Hepatocyte (in vitro differentiated cells): ENCODE results near the gene MINDY4. TPM values are rescaled to one million over a fixed set of nuclear protein-coding genes. Genes with fewer than 3 reads are reported as not detected.

Source experiments
- DNase-seq: peaks from one replicate; pipeline ENCODE4 v3.0.0-alpha.2; 2016; ENCODE audit warnings: low spot score
- H2AFZ ChIP-seq: fragments of 200-600 bp; sonication (generic); 2 replicates; pipeline ENCODE4 v1.6.0; 2016; ENCODE audit warnings: antibody characterized with exemption, mild to moderate bottlenecking
- H3K27ac ChIP-seq: fragments of 200-600 bp; sonication (generic); 2 replicates; pipeline ENCODE4 v1.5.1; 2016; ENCODE audit warnings: mild to moderate bottlenecking
- H3K27me3 ChIP-seq: fragments of 200-600 bp; sonication (generic); 2 replicates; pipeline ENCODE4 v1.6.1; 2016
- H3K36me3 ChIP-seq: fragments of 200-600 bp; sonication (generic); replicated peaks from 2 replicates; pipeline ENCODE4 v1.5.1; 2016; ENCODE audit warnings: low read depth; ENCODE audit not compliant: insufficient read depth
- H3K4me1 ChIP-seq: fragments of 200-600 bp; sonication (generic); 2 replicates; pipeline ENCODE4 v1.5.1; 2016; ENCODE audit warnings: mild to moderate bottlenecking, moderate library complexity; ENCODE audit not compliant: insufficient read depth
- H3K4me2 ChIP-seq: fragments of 200-600 bp; sonication (generic); 2 replicates; pipeline ENCODE4 v1.6.0; 2016
- H3K4me3 ChIP-seq: fragments of 200-600 bp; sonication (generic); 2 replicates; pipeline ENCODE4 v1.5.1; 2016; ENCODE audit warnings: mild to moderate bottlenecking
- H3K79me2 ChIP-seq: fragments of 200-600 bp; sonication (generic); 2 replicates; pipeline ENCODE4 v1.6.0; 2017; ENCODE audit warnings: mild to moderate bottlenecking
- H3K9me2 ChIP-seq: fragments of 200-600 bp; sonication (generic); replicated peaks from 2 replicates; pipeline ENCODE4 v1.6.0; 2017; ENCODE audit warnings: mild to moderate bottlenecking; ENCODE audit not compliant: insufficient read depth
- H3K9me3 ChIP-seq: fragments of 200-600 bp; sonication (generic); 2 replicates; pipeline ENCODE4 v1.5.1; 2016; ENCODE audit warnings: low read depth, mild to moderate bottlenecking
- H4K20me1 ChIP-seq: fragments of 200-600 bp; sonication (generic); 2 replicates; pipeline ENCODE4 v1.6.0; 2016; ENCODE audit warnings: mild to moderate bottlenecking; ENCODE audit not compliant: insufficient read depth, poor library complexity, severe bottlenecking
- EZH2 ChIP-seq: fragments of 200-600 bp; sonication (generic); IDR thresholded peaks from 2 replicates; pipeline ENCODE4 v1.6.1; 2016; ENCODE audit warnings: antibody characterized with exemption, mild to moderate bottlenecking, borderline replicate concordance
- EZH2phosphoT487 ChIP-seq: fragments of 200-600 bp; sonication (generic); IDR thresholded peaks from one replicate; pipeline ENCODE4 v1.6.1; 2018; ENCODE audit warnings: antibody characterized with exemption, mild to moderate bottlenecking, low read depth, moderate library complexity; ENCODE audit not compliant: unreplicated experiment, severe bottlenecking
- WGBS: methylation state at CpG from one replicate; pipeline ENCODE4 v1.1.6; 2016; ENCODE audit warnings: low lambda C conversion rate; ENCODE audit errors: missing lambda C conversion rate; 5-methylcytosine and 5-hydroxymethylcytosine counted together
- polyA plus RNA-seq: library from polyadenylated mRNA; unstranded; fragments of >200 nt; fragmentation: Nextera tagmentation; extraction: Ambion mirVana; gene quantifications from 2 replicates; pipeline ENCODE4 v1.2.1, GENCODE V29; 2016
- total RNA-seq: library from RNA; depleted of rRNA; stranded (reverse); fragments of >200 nt; gene quantifications from 2 replicates; pipeline ENCODE4 v1.2.3, GENCODE V29; 2014
- TF ChIP-seq, protein P1 (sequence below): fragments of 200-600 bp; sonication (generic); IDR thresholded peaks from 2 replicates; pipeline ENCODE4 v1.5.1; 2016; ENCODE audit warnings: antibody characterized with exemption, mild to moderate bottlenecking; ENCODE audit not compliant: poor library complexity

Gene MINDY4
- total and polyA plus RNA-seq, 2 experiments from 2014 or later: 4.4 to 6.3 TPM

DNA sequence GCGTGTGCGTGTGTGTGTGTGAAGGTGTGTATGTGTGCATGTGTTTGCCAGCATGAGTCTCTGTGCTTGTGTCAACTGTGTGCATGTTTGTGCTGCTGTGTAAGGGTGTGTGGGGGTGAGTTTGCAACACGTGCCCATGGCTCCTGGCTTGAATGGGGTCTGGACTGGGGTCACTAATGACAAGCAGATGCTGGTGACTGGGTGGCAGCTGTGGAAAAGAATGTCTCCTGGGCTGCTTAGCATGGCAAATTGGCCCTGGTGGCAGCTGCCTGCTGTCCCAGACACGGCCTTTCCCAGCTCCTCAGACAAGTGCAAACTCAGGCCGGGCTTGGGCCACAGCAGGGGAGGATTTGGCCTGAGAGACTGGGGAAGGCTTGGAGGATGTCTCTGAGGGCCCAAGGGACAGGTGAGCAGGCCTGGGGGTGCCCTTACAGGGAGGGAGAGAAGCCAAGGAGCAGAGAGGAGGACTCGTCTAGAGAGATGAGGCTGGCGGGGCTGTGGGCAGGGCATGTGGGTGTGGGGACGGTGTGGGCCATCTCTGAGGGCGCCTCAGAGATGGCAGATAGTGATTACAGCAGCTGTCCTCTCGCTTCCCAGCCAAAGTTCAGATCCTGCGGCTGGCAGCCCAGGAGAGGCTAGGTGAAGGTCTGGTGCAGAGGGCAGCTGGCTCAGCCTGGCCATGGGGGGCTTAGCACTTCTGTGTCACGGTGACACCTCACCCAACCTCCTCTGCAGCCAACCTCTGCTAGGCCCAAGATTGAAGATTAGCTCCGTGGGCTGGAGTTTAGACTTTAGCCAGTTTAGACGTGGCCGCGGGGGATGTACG, 142.0 kb downstream of the MINDY4 start:
- Histone ChIP-seq H3K4me2 (peak overlapping the region; percentile 46), H4K20me1 (no peaks in the 10 kb centered on the region), H2AFZ (no peak overlapping the region), H3K9me3 (no peaks in the 10 kb centered on the region), H3K4me1 (peaks cover 30% of the 10 kb centered on the region), H3K27ac (peak overlapping the region; percentile 40), H3K9me2 (no peaks in the 10 kb centered on the region), H3K79me2 (no peaks in the 10 kb centered on the region), H3K4me3 (no peak overlapping the region), H3K36me3 (no peaks in the 10 kb centered on the region), H3K27me3 (no peaks in the 10 kb centered on the region)
- WGBS: 73% methylated on average over 17 of the region's 17 CpGs
- TF ChIP-seq EZH2phosphoT487 (no peak), EZH2 (no peak)
- TF ChIP-seq, protein P1, sequence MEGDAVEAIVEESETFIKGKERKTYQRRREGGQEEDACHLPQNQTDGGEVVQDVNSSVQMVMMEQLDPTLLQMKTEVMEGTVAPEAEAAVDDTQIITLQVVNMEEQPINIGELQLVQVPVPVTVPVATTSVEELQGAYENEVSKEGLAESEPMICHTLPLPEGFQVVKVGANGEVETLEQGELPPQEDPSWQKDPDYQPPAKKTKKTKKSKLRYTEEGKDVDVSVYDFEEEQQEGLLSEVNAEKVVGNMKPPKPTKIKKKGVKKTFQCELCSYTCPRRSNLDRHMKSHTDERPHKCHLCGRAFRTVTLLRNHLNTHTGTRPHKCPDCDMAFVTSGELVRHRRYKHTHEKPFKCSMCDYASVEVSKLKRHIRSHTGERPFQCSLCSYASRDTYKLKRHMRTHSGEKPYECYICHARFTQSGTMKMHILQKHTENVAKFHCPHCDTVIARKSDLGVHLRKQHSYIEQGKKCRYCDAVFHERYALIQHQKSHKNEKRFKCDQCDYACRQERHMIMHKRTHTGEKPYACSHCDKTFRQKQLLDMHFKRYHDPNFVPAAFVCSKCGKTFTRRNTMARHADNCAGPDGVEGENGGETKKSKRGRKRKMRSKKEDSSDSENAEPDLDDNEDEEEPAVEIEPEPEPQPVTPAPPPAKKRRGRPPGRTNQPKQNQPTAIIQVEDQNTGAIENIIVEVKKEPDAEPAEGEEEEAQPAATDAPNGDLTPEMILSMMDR: no peak
- DNase-seq: no peak

DNA sequence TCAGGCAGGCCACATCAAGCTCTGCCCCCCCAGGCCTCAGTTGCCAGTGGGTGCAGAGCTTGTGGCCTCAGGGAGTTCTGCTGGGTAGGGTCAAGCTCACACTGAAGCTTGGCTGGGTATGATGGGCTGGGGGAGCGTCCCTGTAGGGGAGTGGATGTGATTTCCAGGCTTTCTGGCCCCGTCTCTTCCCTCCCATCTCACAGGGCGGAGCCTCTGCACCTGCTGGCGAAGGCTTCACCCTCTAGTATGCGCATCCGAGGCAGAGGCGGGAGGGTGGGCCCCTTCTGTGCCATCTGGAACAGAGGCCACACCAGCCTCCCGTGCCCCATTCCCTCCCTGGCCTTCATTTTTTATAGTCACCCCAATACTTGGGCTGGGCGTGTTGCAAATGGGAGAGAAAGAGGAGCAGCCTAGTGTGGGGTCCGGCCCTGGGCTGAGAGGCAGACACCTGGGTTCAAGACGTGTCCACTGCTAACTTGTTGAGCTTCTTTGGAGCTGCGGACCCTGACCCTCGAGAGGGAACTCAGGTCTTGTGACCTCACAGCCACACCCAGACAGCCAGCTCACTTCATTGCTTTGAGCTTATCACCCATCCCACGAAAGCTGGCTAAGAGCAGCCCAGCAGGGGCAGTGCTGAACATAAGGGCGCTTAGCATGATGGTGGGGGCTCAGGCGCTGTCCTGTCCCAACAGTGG, 142.8 kb downstream of the MINDY4 start:
- H3K27ac ChIP-seq: peak overlapping the region; percentile 51
- 89% methylated on average over 16 of the region's 16 CpGs for WGBS
- H3K9me2 ChIP-seq: no peaks in the 10 kb centered on the region
- H3K4me2 ChIP-seq: peak overlapping the region; percentile 46
- no peaks in the 10 kb centered on the region for H3K27me3 ChIP-seq
- no peaks in the 10 kb centered on the region for H4K20me1 ChIP-seq
- H2AFZ ChIP-seq: no peak overlapping the region
- TF ChIP-seq EZH2 (no peak), EZH2phosphoT487 (no peak)
- TF ChIP-seq, protein P1: no peak
- H3K36me3 ChIP-seq: no peaks in the 10 kb centered on the region
- H3K9me3 ChIP-seq: no peaks in the 10 kb centered on the region
- H3K79me2 ChIP-seq: no peaks in the 10 kb centered on the region
- DNase-seq: peak; percentile 47
- H3K4me1 ChIP-seq: peaks cover 30% of the 10 kb centered on the region
- H3K4me3 ChIP-seq: no peak overlapping the region

DNA sequence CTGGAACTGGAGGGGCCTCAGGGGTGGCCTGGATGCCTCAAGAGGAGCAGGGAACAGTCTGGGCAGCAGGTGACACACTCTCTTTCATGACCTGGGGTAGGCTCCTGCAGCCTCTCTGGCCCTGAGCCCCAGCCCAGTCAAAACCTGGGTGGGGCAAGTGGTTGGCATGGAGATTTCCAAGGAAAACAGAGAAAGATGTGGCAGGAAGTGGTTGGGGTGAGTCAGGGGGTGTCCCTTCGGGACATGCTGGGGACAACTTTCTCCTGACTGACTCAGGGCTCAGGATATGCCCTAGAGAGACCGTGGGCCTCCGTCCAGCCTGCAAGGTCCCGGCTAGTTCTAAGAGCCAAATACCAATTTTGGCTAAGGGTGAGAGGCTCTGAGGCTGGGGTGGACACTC, 143.4 kb downstream of the MINDY4 start:
- H3K4me3 ChIP-seq: no peak overlapping the region
- no peak overlapping the region for H2AFZ ChIP-seq
- no peak for DNase-seq
- no peaks in the 10 kb centered on the region for H3K9me3 ChIP-seq
- peak overlapping the region; percentile 51 for H3K27ac ChIP-seq
- no peaks in the 10 kb centered on the region for H4K20me1 ChIP-seq
- H3K36me3 ChIP-seq: no peaks in the 10 kb centered on the region
- no peaks in the 10 kb centered on the region for H3K79me2 ChIP-seq
- no peaks in the 10 kb centered on the region for H3K27me3 ChIP-seq
- peaks cover 30% of the 10 kb centered on the region for H3K4me1 ChIP-seq
- H3K9me2 ChIP-seq: no peaks in the 10 kb centered on the region
- peak overlapping the region; percentile 46 for H3K4me2 ChIP-seq
- WGBS: 81% methylated on average over 4 of the region's 4 CpGs
- TF ChIP-seq, protein P1: no peak
- TF ChIP-seq EZH2phosphoT487 (no peak), EZH2 (no peak)
